MM.1S (cell line): ENCODE data around the gene KRTAP2-3.
"Not testable (repeated sequence)": the region's sequence is repeated elsewhere in the genome, so short reads cannot be mapped to it uniquely, and the experiment has no call there.

Source experiments
- DNase-seq: peaks from one replicate; pipeline ENCODE4 v3.0.0-alpha.2; 2015
- H2AFZ ChIP-seq: fragments of 300-600 bp; sonication (generic); 2 replicates; pipeline ENCODE4 v1.6.0; 2016; ENCODE audit warnings: antibody characterized with exemption, low read length
- H3F3A ChIP-seq: fragments of 300-600 bp; sonication (generic); 2 replicates; pipeline ENCODE4 v1.6.1; 2016; ENCODE audit warnings: mild to moderate bottlenecking, antibody characterized with exemption, low read length, moderate library complexity, mixed read lengths; ENCODE audit not compliant: insufficient read depth
- H3K27ac ChIP-seq: fragments of 300-600 bp; sonication (generic); 2 replicates; pipeline ENCODE4 v1.5.1; 2016; ENCODE audit warnings: mild to moderate bottlenecking, low read length
- H3K27me3 ChIP-seq: fragments of 300-600 bp; sonication (generic); replicated peaks from 2 replicates; pipeline ENCODE4 v1.6.0; 2016; ENCODE audit warnings: low read length; ENCODE audit not compliant: insufficient read depth
- H3K36me3 ChIP-seq: fragments of 300-600 bp; sonication (generic); replicated peaks from 2 replicates; pipeline ENCODE4 v1.6.1; 2016; ENCODE audit warnings: mild to moderate bottlenecking, low read length, mixed read lengths; ENCODE audit not compliant: insufficient read depth
- H3K4me1 ChIP-seq: fragments of 300-600 bp; sonication (generic); 2 replicates; pipeline ENCODE4 v1.6.1; 2016; ENCODE audit warnings: low read length, mixed read lengths
- H3K4me2 ChIP-seq: fragments of 300-600 bp; sonication (generic); 2 replicates; pipeline ENCODE4 v1.6.0; 2016; ENCODE audit warnings: low read depth, low read length
- H3K4me3 ChIP-seq: fragments of 300-600 bp; sonication (generic); 2 replicates; pipeline ENCODE4 v1.5.1; 2016; ENCODE audit warnings: low read length, mixed read lengths
- H3K79me2 ChIP-seq: fragments of 300-600 bp; sonication (generic); 2 replicates; pipeline ENCODE4 v1.6.1; 2016; ENCODE audit warnings: mixed run types, low read length, mixed read lengths
- H3K9ac ChIP-seq: fragments of 300-600 bp; sonication (generic); 2 replicates; pipeline ENCODE4 v1.6.1; 2016; ENCODE audit warnings: low read length, mixed read lengths
- H3K9me2 ChIP-seq: fragments of 300-600 bp; sonication (generic); replicated peaks from 2 replicates; pipeline ENCODE4 v1.6.1; 2016; ENCODE audit warnings: mild to moderate bottlenecking, low read length, mixed read lengths; ENCODE audit not compliant: insufficient read depth
- H3K9me3 ChIP-seq: fragments of 300-600 bp; sonication (generic); replicated peaks from 2 replicates; pipeline ENCODE4 v1.6.1; 2016; ENCODE audit warnings: mild to moderate bottlenecking, low read length, mixed read lengths; ENCODE audit not compliant: insufficient read depth
- H4K20me1 ChIP-seq: fragments of 300-600 bp; sonication (generic); 2 replicates; pipeline ENCODE4 v1.6.1; 2016; ENCODE audit warnings: mild to moderate bottlenecking, low read length, moderate library complexity, mixed read lengths; ENCODE audit not compliant: insufficient read depth
- EZH2 ChIP-seq: fragments of 300-600 bp; sonication (generic); optimal IDR thresholded peaks from 2 replicates; pipeline ENCODE3; 2017; ENCODE audit warnings: low read depth, mild to moderate bottlenecking, antibody characterized with exemption, low read length, mixed read lengths
- EZH2phosphoT487 ChIP-seq: fragments of 300-600 bp; sonication (generic); IDR thresholded peaks from 2 replicates; pipeline ENCODE4 v1.6.1; 2018; ENCODE audit warnings: antibody characterized with exemption, low read length
- TF ChIP-seq, protein P1 (sequence below): fragments of 300-600 bp; sonication (generic); IDR thresholded peaks from 2 replicates; pipeline ENCODE4 v1.5.1; 2016; ENCODE audit warnings: antibody characterized with exemption, low read length, mixed read lengths

KRTAP2-3 gene

DNA sequence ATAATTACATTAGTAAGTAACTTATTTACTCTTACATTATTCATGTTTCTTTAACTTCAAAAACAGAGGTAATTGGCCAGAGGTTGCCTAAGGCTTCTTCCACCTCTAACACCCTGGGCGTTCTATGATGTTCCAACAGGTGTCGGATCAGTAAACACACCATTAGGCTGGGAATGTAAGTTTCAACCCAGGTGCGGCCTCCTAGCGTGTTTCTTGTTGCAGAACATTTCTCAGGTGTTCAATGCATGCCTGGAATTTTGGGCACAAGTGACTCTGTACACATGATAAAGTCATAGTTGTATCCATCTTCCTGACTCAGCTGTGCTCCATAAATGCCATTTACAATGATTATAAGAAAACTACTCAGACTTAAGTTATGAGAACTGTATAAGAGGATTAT lies 5.9 kb downstream of the KRTAP2-3 start:
- H3K4me1 ChIP-seq, result no peaks in the 10 kb centered on the region
- H3F3A ChIP-seq, result no peaks in the 10 kb centered on the region
- no peak overlapping the region for H2AFZ ChIP-seq
- no peak overlapping the region for H3K4me2 ChIP-seq
- H3K27ac ChIP-seq, result no peak overlapping the region
- no peaks in the 10 kb centered on the region for H3K79me2 ChIP-seq
- H3K36me3 ChIP-seq, result no peaks in the 10 kb centered on the region
- H4K20me1 ChIP-seq, result no peaks in the 10 kb centered on the region
- no peak for DNase-seq
- no peaks in the 10 kb centered on the region for H3K9me3 ChIP-seq
- no peaks in the 10 kb centered on the region for H3K27me3 ChIP-seq
- H3K9ac ChIP-seq, result no peak overlapping the region
- no peak for TF ChIP-seq EZH2
- no peak for TF ChIP-seq EZH2phosphoT487
- TF ChIP-seq, protein P1, sequence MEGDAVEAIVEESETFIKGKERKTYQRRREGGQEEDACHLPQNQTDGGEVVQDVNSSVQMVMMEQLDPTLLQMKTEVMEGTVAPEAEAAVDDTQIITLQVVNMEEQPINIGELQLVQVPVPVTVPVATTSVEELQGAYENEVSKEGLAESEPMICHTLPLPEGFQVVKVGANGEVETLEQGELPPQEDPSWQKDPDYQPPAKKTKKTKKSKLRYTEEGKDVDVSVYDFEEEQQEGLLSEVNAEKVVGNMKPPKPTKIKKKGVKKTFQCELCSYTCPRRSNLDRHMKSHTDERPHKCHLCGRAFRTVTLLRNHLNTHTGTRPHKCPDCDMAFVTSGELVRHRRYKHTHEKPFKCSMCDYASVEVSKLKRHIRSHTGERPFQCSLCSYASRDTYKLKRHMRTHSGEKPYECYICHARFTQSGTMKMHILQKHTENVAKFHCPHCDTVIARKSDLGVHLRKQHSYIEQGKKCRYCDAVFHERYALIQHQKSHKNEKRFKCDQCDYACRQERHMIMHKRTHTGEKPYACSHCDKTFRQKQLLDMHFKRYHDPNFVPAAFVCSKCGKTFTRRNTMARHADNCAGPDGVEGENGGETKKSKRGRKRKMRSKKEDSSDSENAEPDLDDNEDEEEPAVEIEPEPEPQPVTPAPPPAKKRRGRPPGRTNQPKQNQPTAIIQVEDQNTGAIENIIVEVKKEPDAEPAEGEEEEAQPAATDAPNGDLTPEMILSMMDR, result no peak
- no peaks in the 10 kb centered on the region for H3K9me2 ChIP-seq
- H3K4me3 ChIP-seq, result no peak overlapping the region

- H2AFZ ChIP-seq, result no peak overlapping the region
- no peak for DNase-seq
- no peak overlapping the region for H3K9ac ChIP-seq
- no peak overlapping the region for H3K4me2 ChIP-seq
- no peak overlapping the region for H3K27ac ChIP-seq
- H4K20me1 ChIP-seq, result no peaks in the 10 kb centered on the region
- TF ChIP-seq, protein P1, result no peak
- TF ChIP-seq EZH2phosphoT487 (no peak), EZH2 (no peak)
- no peaks in the 10 kb centered on the region for H3K9me2 ChIP-seq
- no peaks in the 10 kb centered on the region for H3K9me3 ChIP-seq
- no peak overlapping the region for H3K4me3 ChIP-seq
- no peaks in the 10 kb centered on the region for H3F3A ChIP-seq
- H3K36me3 ChIP-seq, result no peaks in the 10 kb centered on the region
- no peaks in the 10 kb centered on the region for H3K27me3 ChIP-seq
- H3K4me1 ChIP-seq, result no peaks in the 10 kb centered on the region
- H3K79me2 ChIP-seq, result no peaks in the 10 kb centered on the region
Observed at GRCh38 chr17:41052566-41052965, 7.3 kb downstream of the KRTAP2-3 start.

DNA sequence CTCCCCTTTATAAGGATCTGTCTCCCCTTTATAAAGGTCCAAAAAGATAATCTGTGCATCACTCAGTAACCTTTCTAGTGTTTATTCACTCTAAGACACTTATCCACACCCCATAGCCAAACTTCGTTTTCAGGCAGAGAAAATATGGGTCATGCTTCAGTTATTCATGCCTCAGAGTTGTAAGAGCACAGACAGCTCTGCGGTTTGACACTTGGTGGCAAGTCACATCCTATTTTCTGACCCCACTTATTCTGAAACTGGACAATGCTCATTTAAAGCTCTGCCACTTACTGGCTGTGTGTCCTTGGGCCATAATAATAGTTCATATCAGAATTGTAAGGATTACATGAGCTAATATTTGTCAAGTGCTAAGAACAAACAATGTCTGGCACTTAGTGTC lies 10.8 kb downstream of the KRTAP2-3 start:
- H3K36me3 ChIP-seq, result no peaks in the 10 kb centered on the region
- H3K27ac ChIP-seq, result no peak overlapping the region
- H2AFZ ChIP-seq, result no peak overlapping the region
- H3K27me3 ChIP-seq, result no peaks in the 10 kb centered on the region
- H3K9me3 ChIP-seq, result no peaks in the 10 kb centered on the region
- DNase-seq, result no peak
- no peaks in the 10 kb centered on the region for H4K20me1 ChIP-seq
- no peak overlapping the region for H3K4me2 ChIP-seq
- no peak overlapping the region for H3K9ac ChIP-seq
- H3K9me2 ChIP-seq, result no peaks in the 10 kb centered on the region
- no peaks in the 10 kb centered on the region for H3K79me2 ChIP-seq
- no peak overlapping the region for H3K4me3 ChIP-seq
- no peak for TF ChIP-seq EZH2
- no peak for TF ChIP-seq EZH2phosphoT487
- no peaks in the 10 kb centered on the region for H3F3A ChIP-seq
- H3K4me1 ChIP-seq, result no peaks in the 10 kb centered on the region

GRCh38 chr17:41048441-41048840 lies 11.5 kb downstream of the KRTAP2-3 start:
- Histone ChIP-seq H3K79me2 (no peaks in the 10 kb centered on the region), H3K9me2 (no peaks in the 10 kb centered on the region), H3K27ac (no peak overlapping the region), H3K9ac (no peak overlapping the region), H3K4me2 (no peak overlapping the region), H2AFZ (no peak overlapping the region), H4K20me1 (no peaks in the 10 kb centered on the region), H3K36me3 (no peaks in the 10 kb centered on the region), H3K4me3 (no peak overlapping the region), H3K27me3 (no peaks in the 10 kb centered on the region), H3F3A (no peaks in the 10 kb centered on the region), H3K4me1 (no peaks in the 10 kb centered on the region), H3K9me3 (no peaks in the 10 kb centered on the region)
- DNase-seq, result no peak
- TF ChIP-seq EZH2 (no peak), EZH2phosphoT487 (no peak)
- TF ChIP-seq, protein P1, result no peak

- not testable (repeated sequence) for H4K20me1 ChIP-seq, H3K79me2 ChIP-seq, H3F3A ChIP-seq, H3K4me3 ChIP-seq, H3K4me2 ChIP-seq, DNase-seq, H3K9ac ChIP-seq, H3K9me3 ChIP-seq, H3K9me2 ChIP-seq, H3K36me3 ChIP-seq, H3K27me3 ChIP-seq, H3K4me1 ChIP-seq, H3K27ac ChIP-seq, H2AFZ ChIP-seq
Observed at GRCh38 chr17:41046735-41047465, 13.0 kb downstream of the KRTAP2-3 start, which contains the start of gene KRTAP2-1. KRTAP2-1 (minus strand) TSS chr17:41047316; CDS start chr17:41047267, 49 bp downstream.
